Right lobe of liver (tissue), 6 donors: Measurements from ENCODE around the gene TTC23L. TPM values are rescaled to one million over a fixed set of nuclear protein-coding genes. Genes with fewer than 3 reads are reported as not detected.

ENCODE experiments used
- ATAC-seq, 4 donors: fragments of 200-7000 bp; cut with Tn5 transposase; one replicate each; pipeline ENCODE4 v1.9.1; 2020; ENCODE audit warnings: mild to moderate bottlenecking in 4 of 4, moderate library complexity in 4 of 4
- DNase-seq, 3 donors: peaks; one replicate each; pipeline ENCODE4 v3.0.0-alpha.2; 2020
- H3K27ac ChIP-seq, 3 donors: fragments of 200-600 bp; one replicate each; pipeline ENCODE4 v1.8.0; 2022
- H3K27me3 ChIP-seq, 2 donors: fragments of 200-600 bp; one replicate each; pipeline ENCODE4 v1.8.0; 2022
- H3K36me3 ChIP-seq, 4 donors: fragments of 200-600 bp; sonication (generic) in 1 of 4; one replicate each; pipeline versions ENCODE4 v1.5.1 to v1.8.0; 2017 to 2022; ENCODE audit warnings: control low read depth in 1 of 4
- H3K4me1 ChIP-seq, 4 donors: fragments of 200-600 bp; sonication (generic) in 1 of 4; one replicate each; pipeline versions ENCODE4 v1.5.1 to v1.8.0; 2017 to 2022; ENCODE audit warnings: control low read depth in 1 of 4
- H3K4me3 ChIP-seq, 3 donors: fragments of 200-600 bp; one replicate each; pipeline ENCODE4 v1.8.0; 2022
- H3K9me3 ChIP-seq, 4 donors: fragments of 200-600 bp; sonication (generic) in 1 of 4; one replicate each; pipeline versions ENCODE4 v1.5.1 to v1.8.0; 2017 to 2022; ENCODE audit warnings: control low read depth in 1 of 4
- POLR2A ChIP-seq: fragments of 450-650 bp; IDR thresholded peaks from one replicate; pipeline ENCODE4 v1.6.1; 2017; ENCODE audit warnings: antibody characterized with exemption, mild to moderate bottlenecking
- WGBS: methylation state at CpG from one replicate; pipeline ENCODE4 v1.1.6; 2018; ENCODE audit warnings: low coverage, low lambda C conversion rate; ENCODE audit not compliant: insufficient coverage; ENCODE audit errors: missing lambda C conversion rate; 5-methylcytosine and 5-hydroxymethylcytosine counted together
- intact Hi-C, 2 donors: fragments of 100-400 bp; cut with DNase I; formaldehyde crosslinking; loops; one replicate each; pipeline versions ENCODE4 v1.11.2 to v1.14.1; 2022
- total RNA-seq, 6 experiments: library from RNA; depleted of rRNA in 2 of 6; stranded (reverse); fragments of >200 nt in 2 of 6; fragmentation: NEBNext Ultra II Directional in 3 of 6; extraction: Animal tissue kit (Norgen Biotek cat#: 25700) in 3 of 6; gene quantifications; one replicate each; pipeline versions ENCODE4 v1.1.0 to v1.2.4, GENCODE V29; 2016 to 2023
- TF ChIP-seq, protein P1 (sequence below), 4 donors: fragments of 200-600 bp in 3 of 4; fragments of 450-650 bp in 1 of 4; IDR thresholded peaks; one replicate each; pipeline versions ENCODE4 v1.5.1 to v1.8.0; 2016 to 2022; ENCODE audit warnings: antibody characterized with exemption in 4 of 4, mild to moderate bottlenecking in 2 of 4
- donor health status: DM: no; HTN: yes; CAD: no.
- donor health status: DM: no; HTN: no; CAD: no.
- donor health status: DM: no; HTN: no; CAD: no.
- donor health status: DM: no; HTN: yes; CAD: no.
- donor health status: DM: no; HTN: yes; CAD: no.

TTC23L gene
- total RNA-seq, 6 experiments from 2014 or later, result 0.15 to 0.51 TPM; not detected in 4

GRCh38 chr5:34894716-34895115 lies 55.8 kb downstream of the TTC23L start:
- H3K36me3 ChIP-seq, result no peaks in the 10 kb centered on the region
- no peak for DNase-seq
- 100% methylated on average over 1 of the region's 1 CpG for WGBS
- H3K9me3 ChIP-seq, result no peaks in the 10 kb centered on the region
- ATAC-seq, result no peak
- H3K4me3 ChIP-seq, result no peak overlapping the region
- no peak for TF ChIP-seq POLR2A
- TF ChIP-seq, protein P1, sequence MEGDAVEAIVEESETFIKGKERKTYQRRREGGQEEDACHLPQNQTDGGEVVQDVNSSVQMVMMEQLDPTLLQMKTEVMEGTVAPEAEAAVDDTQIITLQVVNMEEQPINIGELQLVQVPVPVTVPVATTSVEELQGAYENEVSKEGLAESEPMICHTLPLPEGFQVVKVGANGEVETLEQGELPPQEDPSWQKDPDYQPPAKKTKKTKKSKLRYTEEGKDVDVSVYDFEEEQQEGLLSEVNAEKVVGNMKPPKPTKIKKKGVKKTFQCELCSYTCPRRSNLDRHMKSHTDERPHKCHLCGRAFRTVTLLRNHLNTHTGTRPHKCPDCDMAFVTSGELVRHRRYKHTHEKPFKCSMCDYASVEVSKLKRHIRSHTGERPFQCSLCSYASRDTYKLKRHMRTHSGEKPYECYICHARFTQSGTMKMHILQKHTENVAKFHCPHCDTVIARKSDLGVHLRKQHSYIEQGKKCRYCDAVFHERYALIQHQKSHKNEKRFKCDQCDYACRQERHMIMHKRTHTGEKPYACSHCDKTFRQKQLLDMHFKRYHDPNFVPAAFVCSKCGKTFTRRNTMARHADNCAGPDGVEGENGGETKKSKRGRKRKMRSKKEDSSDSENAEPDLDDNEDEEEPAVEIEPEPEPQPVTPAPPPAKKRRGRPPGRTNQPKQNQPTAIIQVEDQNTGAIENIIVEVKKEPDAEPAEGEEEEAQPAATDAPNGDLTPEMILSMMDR (IDR thresholded peaks at IDR 0.05), result no peak
- H3K27ac ChIP-seq, result no peak overlapping the region
- no peaks in the 10 kb centered on the region for H3K4me1 ChIP-seq
- H3K27me3 ChIP-seq, result no peaks in the 10 kb centered on the region
- intact Hi-C loops, result loop anchor here in 1 of 2 donors (5.0 kb wide), 1 partner anchor 417 kb away; no protein-coding TSS in a partner anchor

GRCh38 chr5:34895641-34896419 lies 56.9 kb downstream of the TTC23L start:
- no peak for TF ChIP-seq POLR2A
- TF ChIP-seq, protein P1 (IDR thresholded peaks at IDR 0.05), result no peak
- H3K9me3 ChIP-seq, result no peaks in the 10 kb centered on the region
- no peak overlapping the region for H3K27ac ChIP-seq
- WGBS, result 83% methylated on average over 1 of the region's 2 CpGs
- no peak overlapping the region for H3K4me3 ChIP-seq
- ATAC-seq, result no peak
- DNase-seq, result no peak
- no peaks in the 10 kb centered on the region for H3K36me3 ChIP-seq
- H3K4me1 ChIP-seq, result no peaks in the 10 kb centered on the region
- intact Hi-C loops, result loop anchor here in 1 of 2 donors (5.0 kb wide), 1 partner anchor 419 kb away; no protein-coding TSS in a partner anchor
- H3K27me3 ChIP-seq, result no peaks in the 10 kb centered on the region

GRCh38 chr5:34897646-34898045 lies 58.7 kb downstream of the TTC23L start:
- intact Hi-C loops, result loop anchor here in 1 of 2 donors (5.0 kb wide), 1 partner anchor 420 kb away; no protein-coding TSS in a partner anchor
- Histone ChIP-seq H3K27me3 (no peaks in the 10 kb centered on the region), H3K36me3 (no peaks in the 10 kb centered on the region), H3K9me3 (no peaks in the 10 kb centered on the region), H3K4me3 (no peak overlapping the region), H3K27ac (no peak overlapping the region), H3K4me1 (no peaks in the 10 kb centered on the region)
- DNase-seq (no peak), ATAC-seq (no peak)
- TF ChIP-seq, protein P1 (IDR thresholded peaks at IDR 0.05), result no peak
- no peak for TF ChIP-seq POLR2A

- peak; percentile 46 to 61 (median 54) for DNase-seq
- Histone ChIP-seq H3K27me3 (no peaks in the 10 kb centered on the region), H3K4me3 (no peak overlapping the region), H3K9me3 (no peaks in the 10 kb centered on the region), H3K27ac (no peak overlapping the region), H3K36me3 (no peaks in the 10 kb centered on the region), H3K4me1 (no peaks in the 10 kb centered on the region)
- 0% methylated on average over 3 of the region's 3 CpGs for WGBS
- TF ChIP-seq, protein P1 (IDR thresholded peaks at IDR 0.05), result peak; percentile 75 to 94 (median 88)
- no peak for TF ChIP-seq POLR2A
- intact Hi-C loops, result loop anchor here in 1 of 2 donors (5.0 kb wide), 1 partner anchor 421 kb away; no protein-coding TSS in a partner anchor
- ATAC-seq, result peak; percentile 91 to 95 (median 94)
These were observed 59.4 kb downstream of the TTC23L start for GRCh38 chr5:34898258-34898895.
